ENCODE data around the gene METTL5.

Gene METTL5

DNA sequence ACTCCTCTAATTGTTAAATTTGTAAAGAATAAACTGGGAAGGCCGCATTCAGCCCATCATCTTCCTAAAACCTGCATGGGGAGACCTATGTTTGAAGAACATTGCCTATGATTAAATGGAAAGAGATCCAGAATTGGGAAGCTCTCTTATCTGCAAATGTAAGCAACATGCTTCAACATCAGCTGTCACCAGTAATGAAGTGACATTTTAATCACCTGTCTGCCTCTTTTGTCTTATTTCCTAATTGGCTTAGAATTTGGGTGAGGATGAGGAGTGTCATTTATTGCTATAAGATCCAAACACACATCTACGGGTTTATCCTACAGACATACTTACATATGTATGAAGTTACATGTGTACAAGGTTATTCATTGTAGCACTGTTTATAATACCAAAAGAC lies 52.1 kb downstream of the METTL5 start:
- Histone ChIP-seq H3K36me3 (ENCODE audit: control insufficient read depth, insufficient read depth, low read length) (no peaks in the 10 kb centered on the region), H3K27me3 (replicated peaks; ENCODE audit: control insufficient read depth, insufficient read depth, low read length) (no peaks in the 10 kb centered on the region; the same call in 1 of the 2 replicates), H3K4me3 (replicated peaks; ENCODE audit: low read depth, low read length) (no peak overlapping the region)
- TF ChIP-seq CTCF (IDR thresholded peaks at IDR 0.05; ENCODE audit: insufficient read depth, low read length, poor library complexity, severe bottlenecking): no peak
- DNase-seq (ENCODE audit: extremely low read depth, insufficient read length): no peak

DNA sequence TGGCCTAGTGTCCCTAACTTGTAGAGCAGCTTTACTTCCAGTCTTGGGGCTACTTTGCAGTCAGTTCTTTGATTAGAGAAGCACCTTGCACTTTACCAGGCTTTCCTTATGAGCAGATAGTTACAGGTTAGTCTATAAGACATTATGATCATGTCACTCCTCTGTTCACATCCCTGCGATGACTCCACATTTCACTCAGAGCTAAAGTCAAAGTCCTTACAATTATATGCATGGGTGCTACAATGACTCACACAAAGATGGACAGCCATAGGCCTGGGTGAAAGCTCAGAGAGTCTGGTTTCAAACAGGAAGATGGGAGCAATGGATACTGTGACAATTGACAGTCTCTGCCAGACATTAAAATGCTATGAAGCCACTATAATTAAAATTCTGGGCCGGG lies 53.1 kb downstream of the METTL5 start:
- TF ChIP-seq CTCF (IDR thresholded peaks at IDR 0.05; ENCODE audit: insufficient read depth, low read length, poor library complexity, severe bottlenecking): no peak
- Histone ChIP-seq H3K36me3 (ENCODE audit: control insufficient read depth, insufficient read depth, low read length) (no peaks in the 10 kb centered on the region), H3K27me3 (replicated peaks; ENCODE audit: control insufficient read depth, insufficient read depth, low read length) (no peaks in the 10 kb centered on the region; the same call in 1 of the 2 replicates), H3K4me3 (replicated peaks; ENCODE audit: low read depth, low read length) (no peak overlapping the region)
- DNase-seq (ENCODE audit: extremely low read depth, insufficient read length): no peak

GRCh38 chr2:169771021-169771420 lies 53.7 kb downstream of the METTL5 start:
- no peak for TF ChIP-seq CTCF (IDR thresholded peaks at IDR 0.05; ENCODE audit: insufficient read depth, low read length, poor library complexity, severe bottlenecking)
- H3K27me3 ChIP-seq (replicated peaks; ENCODE audit: control insufficient read depth, insufficient read depth, low read length): no peaks in the 10 kb centered on the region; the same call in 1 of the 2 replicates
- no peaks in the 10 kb centered on the region for H3K36me3 ChIP-seq (ENCODE audit: control insufficient read depth, insufficient read depth, low read length)
- H3K4me3 ChIP-seq (replicated peaks; ENCODE audit: low read depth, low read length): no peak overlapping the region
- no peak for DNase-seq (ENCODE audit: extremely low read depth, insufficient read length)

- H3K27me3 ChIP-seq (replicated peaks; ENCODE audit: control insufficient read depth, insufficient read depth, low read length): no peaks in the 10 kb centered on the region; the same call in 1 of the 2 replicates
- DNase-seq (ENCODE audit: extremely low read depth, insufficient read length): peak; percentile 18
- H3K4me3 ChIP-seq (replicated peaks; ENCODE audit: low read depth, low read length): peak overlapping the region; percentile 45
- no peak for TF ChIP-seq CTCF (IDR thresholded peaks at IDR 0.05; ENCODE audit: insufficient read depth, low read length, poor library complexity, severe bottlenecking)
- no peaks in the 10 kb centered on the region for H3K36me3 ChIP-seq (ENCODE audit: control insufficient read depth, insufficient read depth, low read length)
Observed at GRCh38 chr2:169768262-169768995, 56.3 kb downstream of the METTL5 start.

DNA sequence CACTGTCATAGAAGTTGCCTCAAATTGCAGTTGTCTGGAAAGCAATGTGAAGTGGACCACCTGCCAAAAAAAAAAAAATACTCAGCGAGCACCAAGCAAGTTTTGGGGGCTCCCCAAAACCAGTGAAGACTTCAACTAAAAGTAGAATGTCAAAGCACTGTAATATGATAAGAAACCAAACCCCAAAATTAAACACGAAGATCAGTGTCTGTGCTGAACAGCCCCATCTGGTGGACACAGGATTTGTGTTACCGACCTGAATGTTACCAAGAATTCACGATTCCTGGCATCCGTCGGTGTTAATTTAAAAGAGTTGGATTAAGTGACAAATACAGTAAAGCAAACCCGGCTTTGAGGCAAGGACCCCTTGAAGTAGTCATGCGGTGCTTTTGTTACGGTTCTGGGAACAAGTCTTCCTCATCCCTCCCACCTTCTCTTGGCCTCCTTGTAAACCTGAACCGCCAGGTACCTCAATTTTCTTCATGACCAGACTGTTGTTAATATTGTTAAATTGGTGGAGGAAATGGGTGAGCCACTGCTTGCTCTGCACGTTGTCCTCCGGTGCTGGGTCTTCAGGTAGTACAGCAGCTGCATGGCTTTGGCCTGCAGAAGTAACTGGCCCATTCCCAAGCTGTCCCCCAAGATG lies 57.3 kb downstream of the METTL5 start:
- Histone ChIP-seq H3K36me3 (ENCODE audit: control insufficient read depth, insufficient read depth, low read length) (no peaks in the 10 kb centered on the region), H3K4me3 (replicated peaks; ENCODE audit: low read depth, low read length) (no peak overlapping the region), H3K27me3 (replicated peaks; ENCODE audit: control insufficient read depth, insufficient read depth, low read length) (no peaks in the 10 kb centered on the region; the same call in 1 of the 2 replicates)
- DNase-seq (ENCODE audit: extremely low read depth, insufficient read length): peak; percentile 13
- TF ChIP-seq CTCF (IDR thresholded peaks at IDR 0.05; ENCODE audit: insufficient read depth, low read length, poor library complexity, severe bottlenecking): peak; percentile 72

Data from GM06990 (cell line).